HepG2 (cell line): Measurements from ENCODE around the gene CERS6. TPM values are rescaled to one million over a fixed set of nuclear protein-coding genes. Genes with fewer than 3 reads are reported as not detected.
A peak's percentile ranks its signal among the peaks of the same experiment; 100 is the strongest.

ENCODE experiments used
- AGO2 ChIP-seq: fragments of 200-400 bp; formaldehyde crosslinking; optimal IDR thresholded peaks from 2 replicates; pipeline ENCODE3; 2017; ENCODE audit warnings: mild to moderate bottlenecking, low read depth, low read length, moderate library complexity
- ARHGAP35 ChIP-seq: sonication (generic); formaldehyde crosslinking; IDR thresholded peaks from 2 replicates; pipeline ENCODE4 v1.9.0; 2022; ENCODE audit warnings: mild to moderate bottlenecking, inconsistent platforms, moderate library complexity, missing genetic modification reagents, borderline replicate concordance
- DNMT1 ChIP-seq: sonication (generic); formaldehyde crosslinking; IDR thresholded peaks from 2 replicates; pipeline ENCODE4 v1.5.1; 2020; ENCODE audit warnings: mild to moderate bottlenecking, missing genetic modification reagents
- EEA1 ChIP-seq: sonication (generic); formaldehyde crosslinking; IDR thresholded peaks from 2 replicates; pipeline ENCODE4 v1.5.1; 2020; ENCODE audit warnings: mild to moderate bottlenecking, missing genetic modification reagents, borderline replicate concordance
- FOXK1 ChIP-seq: sonication (generic); formaldehyde crosslinking; IDR thresholded peaks from 2 replicates; pipeline ENCODE4 v1.4.0; 2020; ENCODE audit warnings: low read depth, missing genetic modification reagents, borderline replicate concordance
- MED8 ChIP-seq: sonication (generic); formaldehyde crosslinking; IDR thresholded peaks from 2 replicates; pipeline ENCODE4 v1.8.1; 2023; ENCODE audit warnings: mild to moderate bottlenecking, missing genetic modification reagents; ENCODE audit not compliant: insufficient replicate concordance
- POLR2G ChIP-seq: fragments of 200-400 bp; formaldehyde crosslinking; IDR thresholded peaks from 2 replicates; pipeline ENCODE4 v1.6.1; 2018; ENCODE audit warnings: mild to moderate bottlenecking, low read depth, low read length, moderate library complexity
- PRMT3 ChIP-seq: sonication (generic); formaldehyde crosslinking; IDR thresholded peaks from 2 replicates; pipeline ENCODE4 v1.8.1; 2022; ENCODE audit warnings: low read depth, mild to moderate bottlenecking, moderate library complexity, missing genetic modification reagents, borderline replicate concordance
- RAD21 ChIP-seq: fragments of 450-650 bp; formaldehyde crosslinking; IDR thresholded peaks from 2 replicates; pipeline ENCODE4 v1.5.0; 2020; ENCODE audit warnings: mild to moderate bottlenecking
- RARA ChIP-seq: IDR thresholded peaks from 2 replicates; pipeline ENCODE4 v1.6.1; 2016; ENCODE audit warnings: missing genetic modification reagents, missing compliant biosample characterization
- ZFP36L1 ChIP-seq: sonication (generic); formaldehyde crosslinking; IDR thresholded peaks from 2 replicates; pipeline ENCODE4 v1.8.0; 2022; ENCODE audit warnings: mild to moderate bottlenecking, missing genetic modification reagents, moderate library complexity
- ZNF280D ChIP-seq: sonication (generic); formaldehyde crosslinking; IDR thresholded peaks from 2 replicates; pipeline ENCODE4 v1.5.1; 2020; ENCODE audit warnings: mild to moderate bottlenecking, missing genetic modification reagents
- ZNF460 ChIP-seq: sonication (generic); formaldehyde crosslinking; IDR thresholded peaks from 2 replicates; pipeline ENCODE4 v1.5.1; 2020; ENCODE audit warnings: missing genetic modification reagents, mild to moderate bottlenecking, borderline replicate concordance
- ZNF543 ChIP-seq: sonication (generic); formaldehyde crosslinking; IDR thresholded peaks from 2 replicates; pipeline ENCODE4 v1.4.0; 2020; ENCODE audit warnings: mild to moderate bottlenecking, missing genetic modification reagents
- ZNF574 ChIP-seq: sonication (generic); formaldehyde crosslinking; IDR thresholded peaks from 2 replicates; pipeline ENCODE4 v1.4.0; 2020; ENCODE audit warnings: missing genetic modification reagents
- ZNF761 ChIP-seq: sonication (generic); formaldehyde crosslinking; conservative IDR thresholded peaks from 2 replicates; pipeline ENCODE4 v1.4.0; 2020; ENCODE audit warnings: mild to moderate bottlenecking, missing genetic modification reagents
- polyA plus RNA-seq, 8 experiments: library from polyadenylated mRNA; depleted of rRNA in 3 of 8; stranded (reverse) in 7 of 8; unstranded in 1 of 8; fragments of >200 nt; fragmentation: Illumina TruSeq in 4 of 8; extraction: Trizol in 4 of 8; gene quantifications; 2 replicates each; pipeline versions ENCODE4 v1.2.1 to v1.2.3, GENCODE V29; 2011 to 2016; ENCODE audit warnings: low read depth in 4 of 8, missing spikeins in 1 of 8, mixed read lengths in 1 of 8; ENCODE audit not compliant: insufficient read depth in 1 of 8
- total RNA-seq, 5 experiments: library from RNA; depleted of rRNA; stranded (reverse); fragments of >200 nt; fragmentation: Illumina TruSeq; extraction: Trizol; gene quantifications; 2 replicates each; pipeline ENCODE4 v1.2.3, GENCODE V29; 2016; ENCODE audit warnings: low read depth in 1 of 5
- TF ChIP-seq, protein P1 (sequence below): sonication (generic); formaldehyde crosslinking; IDR thresholded peaks from 2 replicates; pipeline ENCODE4 v1.4.0; 2020; ENCODE audit warnings: missing genetic modification reagents, mild to moderate bottlenecking, borderline replicate concordance
- TF ChIP-seq, protein P2 (sequence below): sonication (generic); formaldehyde crosslinking; IDR thresholded peaks from 2 replicates; pipeline ENCODE4 v1.5.0; 2020; ENCODE audit warnings: missing genetic modification reagents

The CERS6 gene
- total and polyA plus RNA-seq, 2 of the 13 experiments (the other 11 are each of a cell fraction or from before 2014, with no cell fraction given) = 10.1 to 20.3 TPM

DNA sequence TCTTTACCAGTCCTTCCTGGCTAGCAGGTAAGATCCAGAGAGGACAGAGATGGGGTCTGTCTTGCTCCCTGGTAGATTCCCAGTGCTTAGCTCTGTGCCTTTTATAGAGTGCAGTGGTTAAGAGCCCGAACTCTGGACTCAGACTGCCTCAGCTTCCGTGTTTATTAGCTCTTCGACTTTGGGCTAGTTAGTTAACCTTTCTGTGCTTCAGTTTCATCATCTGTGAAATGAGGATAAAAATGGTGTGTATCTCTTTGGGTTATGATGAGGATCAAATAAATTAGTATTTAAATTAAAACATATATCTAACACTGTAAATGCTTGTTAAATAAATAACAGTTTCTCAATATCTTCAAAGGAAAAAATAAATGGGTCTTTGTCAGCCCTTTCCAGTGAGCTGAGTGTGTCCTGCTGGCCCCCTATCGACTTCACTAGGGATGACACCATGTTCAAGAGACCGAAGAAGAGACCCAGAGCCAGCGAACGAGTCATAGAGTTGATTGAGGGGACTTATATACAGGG, 38.2 kb downstream of the CERS6 start (continued):
- TF ChIP-seq ZNF280D (CRISPR knock-in tag) (no peak), FOXK1 (CRISPR knock-in tag) (peak; percentile 67; the same call in 1 of the 2 replicates), ZNF761 (CRISPR knock-in tag) (no peak), ZNF574 (no peak), RARA (CRISPR knock-in tag) (no peak), ARHGAP35 (CRISPR knock-in tag) (no peak), AGO2 (no peak), MED8 (CRISPR knock-in tag) (no peak), ZFP36L1 (CRISPR knock-in tag) (no peak; the same call in 1 of the 2 replicates), ZNF460 (CRISPR knock-in tag) (no peak), DNMT1 (CRISPR knock-in tag) (no peak), EEA1 (CRISPR knock-in tag) (no peak), PRMT3 (no peak), RAD21 (peak; percentile 46; the same call in 1 of the 2 replicates), ZNF543 (CRISPR knock-in tag) (no peak), POLR2G (peak; percentile 72)
- TF ChIP-seq, protein P1, sequence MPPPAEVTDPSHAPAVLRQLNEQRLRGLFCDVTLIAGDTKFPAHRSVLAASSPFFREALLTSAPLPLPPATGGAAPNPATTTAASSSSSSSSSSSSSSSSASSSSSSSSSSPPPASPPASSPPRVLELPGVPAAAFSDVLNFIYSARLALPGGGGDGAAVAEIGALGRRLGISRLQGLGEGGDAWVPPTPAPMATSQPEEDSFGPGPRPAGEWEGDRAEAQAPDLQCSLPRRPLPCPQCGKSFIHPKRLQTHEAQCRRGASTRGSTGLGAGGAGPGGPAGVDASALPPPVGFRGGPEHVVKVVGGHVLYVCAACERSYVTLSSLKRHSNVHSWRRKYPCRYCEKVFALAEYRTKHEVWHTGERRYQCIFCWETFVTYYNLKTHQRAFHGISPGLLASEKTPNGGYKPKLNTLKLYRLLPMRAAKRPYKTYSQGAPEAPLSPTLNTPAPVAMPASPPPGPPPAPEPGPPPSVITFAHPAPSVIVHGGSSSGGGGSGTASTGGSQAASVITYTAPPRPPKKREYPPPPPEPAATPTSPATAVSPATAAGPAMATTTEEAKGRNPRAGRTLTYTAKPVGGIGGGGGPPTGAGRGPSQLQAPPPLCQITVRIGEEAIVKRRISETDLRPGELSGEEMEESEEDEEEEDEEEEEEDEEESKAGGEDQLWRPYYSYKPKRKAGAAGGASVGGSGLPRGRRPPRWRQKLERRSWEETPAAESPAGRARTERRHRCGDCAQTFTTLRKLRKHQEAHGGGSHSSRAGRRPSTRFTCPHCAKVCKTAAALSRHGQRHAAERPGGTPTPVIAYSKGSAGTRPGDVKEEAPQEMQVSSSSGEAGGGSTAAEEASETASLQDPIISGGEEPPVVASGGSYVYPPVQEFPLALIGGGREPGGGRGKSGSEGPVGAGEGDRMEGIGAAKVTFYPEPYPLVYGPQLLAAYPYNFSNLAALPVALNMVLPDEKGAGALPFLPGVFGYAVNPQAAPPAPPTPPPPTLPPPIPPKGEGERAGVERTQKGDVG (CRISPR knock-in tag) = no peak
- TF ChIP-seq, protein P2, sequence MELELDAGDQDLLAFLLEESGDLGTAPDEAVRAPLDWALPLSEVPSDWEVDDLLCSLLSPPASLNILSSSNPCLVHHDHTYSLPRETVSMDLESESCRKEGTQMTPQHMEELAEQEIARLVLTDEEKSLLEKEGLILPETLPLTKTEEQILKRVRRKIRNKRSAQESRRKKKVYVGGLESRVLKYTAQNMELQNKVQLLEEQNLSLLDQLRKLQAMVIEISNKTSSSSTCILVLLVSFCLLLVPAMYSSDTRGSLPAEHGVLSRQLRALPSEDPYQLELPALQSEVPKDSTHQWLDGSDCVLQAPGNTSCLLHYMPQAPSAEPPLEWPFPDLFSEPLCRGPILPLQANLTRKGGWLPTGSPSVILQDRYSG (CRISPR knock-in tag) = no peak
